ENCODE data around the gene DDX20.

DNA sequence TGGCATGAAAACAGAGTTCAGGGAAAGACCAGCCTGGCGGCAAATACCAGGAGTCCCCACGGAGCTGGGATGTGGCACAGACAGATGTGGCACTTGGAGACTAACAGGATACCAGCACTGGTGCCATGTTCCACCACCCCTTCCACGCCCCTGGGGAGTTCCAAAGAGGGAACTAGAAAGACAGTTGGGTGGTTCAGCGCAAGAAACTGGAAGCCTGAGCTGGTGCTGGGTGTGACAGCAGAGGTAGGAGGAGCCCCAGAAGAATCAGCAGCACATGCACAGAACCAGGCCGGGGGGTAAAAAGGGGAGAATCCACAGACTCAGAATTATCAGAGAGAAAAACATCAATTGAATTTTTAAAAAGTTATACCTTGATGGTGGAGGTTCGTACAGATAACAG lies 22.4 kb downstream of the DDX20 start:
- TF ChIP-seq, protein P1, sequence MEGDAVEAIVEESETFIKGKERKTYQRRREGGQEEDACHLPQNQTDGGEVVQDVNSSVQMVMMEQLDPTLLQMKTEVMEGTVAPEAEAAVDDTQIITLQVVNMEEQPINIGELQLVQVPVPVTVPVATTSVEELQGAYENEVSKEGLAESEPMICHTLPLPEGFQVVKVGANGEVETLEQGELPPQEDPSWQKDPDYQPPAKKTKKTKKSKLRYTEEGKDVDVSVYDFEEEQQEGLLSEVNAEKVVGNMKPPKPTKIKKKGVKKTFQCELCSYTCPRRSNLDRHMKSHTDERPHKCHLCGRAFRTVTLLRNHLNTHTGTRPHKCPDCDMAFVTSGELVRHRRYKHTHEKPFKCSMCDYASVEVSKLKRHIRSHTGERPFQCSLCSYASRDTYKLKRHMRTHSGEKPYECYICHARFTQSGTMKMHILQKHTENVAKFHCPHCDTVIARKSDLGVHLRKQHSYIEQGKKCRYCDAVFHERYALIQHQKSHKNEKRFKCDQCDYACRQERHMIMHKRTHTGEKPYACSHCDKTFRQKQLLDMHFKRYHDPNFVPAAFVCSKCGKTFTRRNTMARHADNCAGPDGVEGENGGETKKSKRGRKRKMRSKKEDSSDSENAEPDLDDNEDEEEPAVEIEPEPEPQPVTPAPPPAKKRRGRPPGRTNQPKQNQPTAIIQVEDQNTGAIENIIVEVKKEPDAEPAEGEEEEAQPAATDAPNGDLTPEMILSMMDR (conservative IDR thresholded peaks at IDR 0.05; ENCODE audit: low read depth, low read length), result no peak
- TF ChIP-seq EZH2 (IDR thresholded peaks at IDR 0.05; ENCODE audit: low read length, unreplicated experiment), result no peak
- TF ChIP-seq EZH2phosphoT487 (IDR thresholded peaks at IDR 0.05; ENCODE audit: borderline replicate concordance, low read length), result no peak

Data from PC-3 (cell line).